ENCODE measurements around the gene PCSK5.

Gene PCSK5

DNA sequence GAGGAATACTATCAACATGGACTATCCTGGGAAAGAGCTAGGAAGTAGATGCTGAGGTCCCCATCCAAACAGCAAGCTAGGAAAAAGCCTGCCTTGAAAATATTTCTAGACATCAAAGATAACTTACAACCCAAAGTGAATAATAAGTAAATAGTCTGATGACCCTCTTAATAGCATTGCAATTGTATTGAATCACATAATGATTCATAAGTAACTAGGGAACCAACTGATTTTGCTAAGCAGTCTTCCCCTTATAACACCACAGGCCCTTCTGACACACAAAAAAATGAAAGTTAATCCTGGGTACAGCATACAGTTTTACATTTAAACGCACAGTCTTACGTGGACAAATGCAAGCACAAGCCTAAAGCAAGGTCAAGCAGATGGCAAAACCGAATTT, 304.4 kb downstream of the PCSK5 start:
- ChIA-PET POLR2A (no interaction called here), CTCF (no interaction called here)
- DNase-seq (ENCODE audit: low read depth, low spot score), result no peak
- TF ChIP-seq, protein P1, sequence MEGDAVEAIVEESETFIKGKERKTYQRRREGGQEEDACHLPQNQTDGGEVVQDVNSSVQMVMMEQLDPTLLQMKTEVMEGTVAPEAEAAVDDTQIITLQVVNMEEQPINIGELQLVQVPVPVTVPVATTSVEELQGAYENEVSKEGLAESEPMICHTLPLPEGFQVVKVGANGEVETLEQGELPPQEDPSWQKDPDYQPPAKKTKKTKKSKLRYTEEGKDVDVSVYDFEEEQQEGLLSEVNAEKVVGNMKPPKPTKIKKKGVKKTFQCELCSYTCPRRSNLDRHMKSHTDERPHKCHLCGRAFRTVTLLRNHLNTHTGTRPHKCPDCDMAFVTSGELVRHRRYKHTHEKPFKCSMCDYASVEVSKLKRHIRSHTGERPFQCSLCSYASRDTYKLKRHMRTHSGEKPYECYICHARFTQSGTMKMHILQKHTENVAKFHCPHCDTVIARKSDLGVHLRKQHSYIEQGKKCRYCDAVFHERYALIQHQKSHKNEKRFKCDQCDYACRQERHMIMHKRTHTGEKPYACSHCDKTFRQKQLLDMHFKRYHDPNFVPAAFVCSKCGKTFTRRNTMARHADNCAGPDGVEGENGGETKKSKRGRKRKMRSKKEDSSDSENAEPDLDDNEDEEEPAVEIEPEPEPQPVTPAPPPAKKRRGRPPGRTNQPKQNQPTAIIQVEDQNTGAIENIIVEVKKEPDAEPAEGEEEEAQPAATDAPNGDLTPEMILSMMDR (IDR thresholded peaks at IDR 0.05; ENCODE audit: insufficient read depth, low read length, missing control alignments), result no peak
- no peak overlapping the region for H3K4me3 ChIP-seq (ENCODE audit: low read depth, low read length)

DNA sequence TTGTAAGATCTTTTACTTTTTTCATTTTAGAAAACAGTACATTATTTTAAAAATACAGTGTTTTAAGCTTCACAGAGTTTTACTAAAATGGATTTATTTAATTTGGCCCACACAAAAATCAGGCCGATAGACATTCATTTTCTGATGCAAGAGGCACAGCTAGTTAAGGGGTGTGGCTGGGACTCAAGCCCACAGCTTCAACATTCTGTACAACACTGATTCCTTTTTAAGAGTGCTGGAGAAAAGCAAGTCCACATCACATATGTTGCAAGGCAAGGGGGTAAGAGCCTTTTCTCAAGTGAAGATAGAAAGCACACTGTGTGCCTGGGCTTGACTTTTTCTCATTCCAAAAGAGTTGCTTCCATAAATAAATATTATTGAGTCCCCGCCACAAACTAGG, 307.9 kb downstream of the PCSK5 start:
- TF ChIP-seq, protein P1 (IDR thresholded peaks at IDR 0.05; ENCODE audit: insufficient read depth, low read length, missing control alignments), result no peak
- CTCF ChIA-PET, result no interaction called here
- DNase-seq (ENCODE audit: low read depth, low spot score), result no peak
- POLR2A ChIA-PET, result no interaction called here
- H3K4me3 ChIP-seq (ENCODE audit: low read depth, low read length), result no peak overlapping the region

DNA sequence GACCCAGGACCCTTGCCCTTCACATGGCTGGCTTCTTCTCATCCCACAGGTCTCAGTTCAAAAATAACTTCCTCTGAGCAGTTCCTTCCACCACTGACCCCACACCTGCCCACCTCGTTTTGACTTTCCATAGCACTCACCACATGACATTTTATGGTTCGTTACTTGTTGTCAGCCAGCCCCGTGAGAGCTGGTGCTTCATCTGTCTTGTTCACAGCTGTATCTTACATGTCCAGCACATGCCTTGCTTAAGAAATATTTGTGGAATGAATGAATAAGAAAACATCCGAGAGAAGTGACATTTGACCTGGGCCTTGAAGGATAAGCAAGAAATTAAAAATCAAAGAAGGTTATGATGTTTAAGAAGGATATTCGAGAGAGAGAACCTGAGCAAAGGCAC, 309.8 kb downstream of the PCSK5 start:
- TF ChIP-seq, protein P1 (IDR thresholded peaks at IDR 0.05; ENCODE audit: insufficient read depth, low read length, missing control alignments), result no peak
- ChIA-PET CTCF (interaction anchor here (0.7 kb wide), 1 partner anchor 9 kb away, joined by 3 read pairs; no protein-coding TSS in a partner anchor), POLR2A (no interaction called here)
- H3K4me3 ChIP-seq (ENCODE audit: low read depth, low read length), result no peak overlapping the region
- no peak for DNase-seq (ENCODE audit: low read depth, low spot score)

DNA sequence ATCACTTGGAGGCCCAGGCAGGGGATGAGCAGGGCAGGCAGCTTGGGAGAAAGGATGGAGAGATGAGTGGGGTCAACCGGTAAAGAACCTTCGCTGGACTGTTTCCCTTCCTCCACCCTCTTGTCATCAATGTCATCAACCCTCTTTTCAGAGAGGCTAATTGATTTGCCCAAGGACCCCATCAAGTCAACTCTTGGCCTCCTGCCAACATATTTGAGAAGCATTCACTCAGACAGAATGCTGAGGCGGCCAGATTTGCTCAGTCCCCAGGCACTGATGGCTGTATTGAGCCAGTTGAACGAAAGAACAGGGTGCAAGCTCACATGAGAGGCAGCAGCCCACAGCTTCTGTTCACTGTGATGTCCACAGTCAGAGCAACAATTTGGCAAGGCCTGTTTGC, 310.3 kb downstream of the PCSK5 start:
- POLR2A ChIA-PET, result no interaction called here
- no peak for DNase-seq (ENCODE audit: low read depth, low spot score)
- TF ChIP-seq, protein P1 (IDR thresholded peaks at IDR 0.05; ENCODE audit: insufficient read depth, low read length, missing control alignments), result no peak
- no peak overlapping the region for H3K4me3 ChIP-seq (ENCODE audit: low read depth, low read length)
- CTCF ChIA-PET, result no interaction called here

DNA sequence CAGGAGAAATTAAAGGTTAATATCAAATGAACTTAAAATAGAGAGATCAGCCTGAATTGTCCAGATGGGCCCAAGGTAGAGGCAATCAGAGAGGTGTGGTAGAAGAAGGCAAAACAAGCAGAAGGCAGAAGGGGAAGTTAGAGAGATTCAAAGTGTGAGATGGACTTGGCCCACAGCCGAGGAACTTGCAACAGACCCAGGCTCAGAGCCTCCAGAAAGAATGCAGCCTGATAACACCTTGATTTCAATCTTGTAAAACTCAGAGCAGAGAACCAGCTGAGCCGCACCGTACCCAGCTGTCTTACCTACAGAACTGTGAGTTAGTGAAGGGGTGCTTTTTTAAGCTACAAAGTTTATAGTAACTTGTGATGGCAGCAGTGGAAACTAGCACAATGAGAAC, 312.9 kb downstream of the PCSK5 start:
- no peak overlapping the region for H3K4me3 ChIP-seq (ENCODE audit: low read depth, low read length)
- DNase-seq (ENCODE audit: low read depth, low spot score), result no peak
- POLR2A ChIA-PET, result no interaction called here
- TF ChIP-seq, protein P1 (IDR thresholded peaks at IDR 0.05; ENCODE audit: insufficient read depth, low read length, missing control alignments), result no peak
- CTCF ChIA-PET, result interaction anchor here (1.4 kb wide), 1 partner anchor 12 kb away, joined by 3 read pairs; no protein-coding TSS in a partner anchor

DNA sequence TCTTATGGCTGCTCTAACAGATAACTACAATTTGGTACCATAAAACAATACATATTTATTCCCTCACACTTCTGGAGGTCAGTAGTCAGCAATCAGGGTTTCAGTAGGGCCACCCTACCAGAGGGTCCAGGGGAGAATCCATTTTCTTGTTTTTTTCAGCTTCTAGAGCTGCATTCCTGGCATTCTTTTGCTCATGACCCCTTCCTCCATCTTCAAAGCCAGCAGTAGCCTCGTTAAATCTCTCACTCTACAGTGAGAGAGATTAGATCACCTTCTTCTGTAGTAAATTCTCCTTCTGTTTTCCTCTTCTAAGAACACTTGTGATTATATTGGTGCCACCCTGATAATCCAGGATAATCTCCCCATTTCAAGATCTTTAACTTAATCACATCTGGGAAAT, 316.3 kb downstream of the PCSK5 start:
- ChIA-PET POLR2A (no interaction called here), CTCF (no interaction called here)
- TF ChIP-seq, protein P1 (IDR thresholded peaks at IDR 0.05; ENCODE audit: insufficient read depth, low read length, missing control alignments), result no peak
- no peak for DNase-seq (ENCODE audit: low read depth, low spot score)
- H3K4me3 ChIP-seq (ENCODE audit: low read depth, low read length), result no peak overlapping the region

All from AG04449 (cell line).